ENCODE data around the gene OR2AP1. TPM values are rescaled to one million over a fixed set of nuclear protein-coding genes. Genes with fewer than 3 reads are reported as not detected.

Gene OR2AP1
- total RNA-seq, 2 experiments from 2014 or later, result not detected

- H3K4me3 Mint-ChIP-seq, result no peak overlapping the region
- ChIA-PET POLR2A (no interaction called here), CTCF (interaction anchor here (1.3 to 2.5 kb wide), 2 partner anchors 42 to 426 kb away, joined by 3 to 12 read pairs; no protein-coding TSS in a partner anchor)
- H3K27me3 Mint-ChIP-seq, result peaks cover 33% of the 10 kb centered on the region
- H3K9me3 Mint-ChIP-seq, result peaks cover 27% of the 10 kb centered on the region
- H3K27ac Mint-ChIP-seq, result no peak overlapping the region
- peaks cover 9% of the 10 kb centered on the region for H3K4me1 Mint-ChIP-seq (ENCODE audit: low read depth)
- intact Hi-C loops (cut with micrococcal nuclease), result no loop called here
- no peak for DNase-seq
- peaks cover 6% of the 10 kb centered on the region for H3K36me3 Mint-ChIP-seq
Observed at GRCh38 chr12:55614764-55615163, 42.5 kb downstream of the OR2AP1 start.

- H3K27ac Mint-ChIP-seq, result no peak overlapping the region
- intact Hi-C loops (cut with micrococcal nuclease), result loop anchor here (1.0 to 10.0 kb wide), 3 partner anchors 37 to 635 kb away; partner anchors contain the start of gene TESPA1
- ChIA-PET CTCF (interaction anchor here (0.9 to 3.5 kb wide), 13 partner anchors 8 to 445 kb away, joined by 3 to 25 read pairs (median 4); no protein-coding TSS in a partner anchor), POLR2A (no interaction called here)
- no peak overlapping the region for H3K4me3 Mint-ChIP-seq
- H3K4me1 Mint-ChIP-seq (ENCODE audit: low read depth), result peaks cover 9% of the 10 kb centered on the region
- peaks cover 6% of the 10 kb centered on the region for H3K36me3 Mint-ChIP-seq
- peaks cover 27% of the 10 kb centered on the region for H3K9me3 Mint-ChIP-seq
- DNase-seq, result no peak
- peaks cover 29% of the 10 kb centered on the region for H3K27me3 Mint-ChIP-seq
Observed at GRCh38 chr12:55619354-55620138, 47.3 kb downstream of the OR2AP1 start.

GRCh38 chr12:55624056-55624455 lies 51.8 kb downstream of the OR2AP1 start:
- intact Hi-C loops (cut with micrococcal nuclease), result loop anchor here (10.0 kb wide), 1 partner anchor 639 kb away; the partner anchor contains the start of gene TESPA1
- Mint-ChIP-seq H3K9me3 (no peaks in the 10 kb centered on the region), H3K27ac (no peak overlapping the region), H3K27me3 (peaks cover 12% of the 10 kb centered on the region), H3K4me3 (no peak overlapping the region), H3K36me3 (no peaks in the 10 kb centered on the region), H3K4me1 (ENCODE audit: low read depth) (peaks cover 17% of the 10 kb centered on the region)
- ChIA-PET CTCF (no interaction called here), POLR2A (no interaction called here)
- peak; percentile 48 for DNase-seq

Other genes with a start within 250 kb of the OR2AP1 start
- gene OR6C3, start 241.7 kb upstream of the OR2AP1 start, total RNA-seq, result not detected
- not detected for gene OR6C75, start 209.5 kb upstream of the OR2AP1 start, total RNA-seq
- not detected for gene OR6C65, start 171.9 kb upstream of the OR2AP1 start, total RNA-seq
- not detected for gene OR6C76, start 146.2 kb upstream of the OR2AP1 start, total RNA-seq
- not detected for gene OR6C2, start 128.4 kb upstream of the OR2AP1 start, total RNA-seq
- not detected for gene OR6C70, start 102.3 kb upstream of the OR2AP1 start, total RNA-seq
- gene OR6C68, start 80.1 kb upstream of the OR2AP1 start, total RNA-seq, result not detected
- gene OR6C4, start 22.9 kb upstream of the OR2AP1 start, total RNA-seq, result not detected
- not detected for gene OR10P1, start 64.4 kb downstream of the OR2AP1 start, total RNA-seq
- 1 to 10 TPM; 4.1 to 4.5 TPM for gene ITGA7, start 135.4 kb downstream of the OR2AP1 start, total RNA-seq
- 100 to 1,000 TPM; 153 to 162 TPM for gene BLOC1S1, start 143.6 kb downstream of the OR2AP1 start, total RNA-seq
- 1 to 10 TPM; 5.1 to 7.0 TPM for gene RDH5, start 147.9 kb downstream of the OR2AP1 start, total RNA-seq
- 100 to 1,000 TPM; 204 to 210 TPM for gene CD63, start 156.5 kb downstream of the OR2AP1 start, total RNA-seq
- gene GDF11, start 170.7 kb downstream of the OR2AP1 start, total RNA-seq, result 1 to 10 TPM; 7.7 to 8.7 TPM
- gene SARNP, start 245.3 kb downstream of the OR2AP1 start, total RNA-seq, result 100 to 1,000 TPM; 104 to 110 TPM
- gene ORMDL2, start 245.6 kb downstream of the OR2AP1 start, total RNA-seq, result 10 to 100 TPM; 37.9 to 41.2 TPM

Data from activated CD4-positive, alpha-beta memory T cell treated with anti-CD3 and anti-CD28 coated beads for 36 hours (primary cell).